ENCODE results near the gene RAP1GAP.

DNA sequence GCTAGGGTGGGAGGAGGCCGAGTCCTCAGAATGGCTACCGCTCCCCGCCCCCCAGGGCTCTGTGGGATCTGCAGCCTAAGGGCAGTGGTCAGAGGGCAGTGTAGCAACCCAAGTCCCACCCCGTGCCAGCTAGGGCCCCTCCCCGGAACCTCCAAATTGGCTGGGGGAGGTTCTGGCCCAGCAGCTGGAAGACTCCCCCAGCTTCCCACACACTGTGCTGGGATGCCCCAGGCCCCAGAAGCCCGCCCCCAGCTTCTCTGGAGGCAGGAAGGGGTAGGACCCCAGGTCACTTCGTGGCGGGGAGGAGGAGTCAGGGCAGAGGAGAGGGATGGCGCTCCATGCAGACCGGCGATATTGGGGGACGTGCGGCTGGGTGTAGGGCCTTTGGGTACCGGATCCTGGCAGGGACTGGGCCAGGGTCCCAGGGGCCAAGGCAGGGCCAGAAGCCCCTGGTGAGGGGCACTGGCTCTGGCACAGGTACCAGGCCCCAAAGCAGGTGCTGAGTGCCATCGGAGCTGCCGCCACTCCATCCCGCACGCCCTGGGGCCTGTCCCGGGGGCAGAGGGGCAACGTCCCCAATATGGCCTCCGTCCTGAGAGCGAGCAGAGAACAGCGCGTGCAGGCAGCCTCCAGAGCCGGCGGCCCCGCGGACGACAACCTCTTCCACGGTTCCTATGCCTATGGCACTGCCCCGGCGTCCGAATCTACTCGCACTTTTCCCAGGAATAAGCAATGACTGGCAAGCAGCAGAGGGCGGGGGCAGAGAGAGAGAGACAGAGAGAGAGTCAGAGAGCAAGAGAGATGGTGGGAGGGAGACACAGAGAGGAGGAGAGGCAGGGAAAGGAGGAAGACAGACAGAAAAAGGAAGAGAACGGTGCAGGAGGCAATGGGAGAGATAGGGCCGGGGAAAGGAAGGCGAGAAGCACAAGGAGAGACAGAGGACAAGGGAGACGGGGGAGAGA lies 65.7 kb downstream of the RAP1GAP start:
- TF ChIP-seq, protein P1, sequence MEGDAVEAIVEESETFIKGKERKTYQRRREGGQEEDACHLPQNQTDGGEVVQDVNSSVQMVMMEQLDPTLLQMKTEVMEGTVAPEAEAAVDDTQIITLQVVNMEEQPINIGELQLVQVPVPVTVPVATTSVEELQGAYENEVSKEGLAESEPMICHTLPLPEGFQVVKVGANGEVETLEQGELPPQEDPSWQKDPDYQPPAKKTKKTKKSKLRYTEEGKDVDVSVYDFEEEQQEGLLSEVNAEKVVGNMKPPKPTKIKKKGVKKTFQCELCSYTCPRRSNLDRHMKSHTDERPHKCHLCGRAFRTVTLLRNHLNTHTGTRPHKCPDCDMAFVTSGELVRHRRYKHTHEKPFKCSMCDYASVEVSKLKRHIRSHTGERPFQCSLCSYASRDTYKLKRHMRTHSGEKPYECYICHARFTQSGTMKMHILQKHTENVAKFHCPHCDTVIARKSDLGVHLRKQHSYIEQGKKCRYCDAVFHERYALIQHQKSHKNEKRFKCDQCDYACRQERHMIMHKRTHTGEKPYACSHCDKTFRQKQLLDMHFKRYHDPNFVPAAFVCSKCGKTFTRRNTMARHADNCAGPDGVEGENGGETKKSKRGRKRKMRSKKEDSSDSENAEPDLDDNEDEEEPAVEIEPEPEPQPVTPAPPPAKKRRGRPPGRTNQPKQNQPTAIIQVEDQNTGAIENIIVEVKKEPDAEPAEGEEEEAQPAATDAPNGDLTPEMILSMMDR (IDR thresholded peaks at IDR 0.05 in 4 of 5, conservative IDR thresholded peaks at IDR 0.05 in 1 of 5), result no peak
- no peak for TF ChIP-seq POLR2A (IDR thresholded peaks at IDR 0.05)

Measured in gastrocnemius medialis (tissue), 4 donors.